Mesenchymal stem cell (in vitro differentiated cells and primary cell): ENCODE results near the gene SURF6.

Experiments
- DNase-seq: peaks from one replicate; pipeline ENCODE4 v3.0.0-alpha.2; 2013
- H2AFZ ChIP-seq: one replicate; pipeline ENCODE4 v1.6.1; 2013; ENCODE audit warnings: low read depth, mild to moderate bottlenecking, control low read depth, inconsistent platforms, low read length, moderate library complexity
- H2AK5ac ChIP-seq: 2 replicates; pipeline ENCODE4 v1.6.1; 2013; ENCODE audit warnings: low read length, moderate library complexity, mild to moderate bottlenecking, inconsistent platforms; ENCODE audit not compliant: severe bottlenecking
- H2BK120ac ChIP-seq: one replicate; pipeline ENCODE4 v1.6.1; 2013; ENCODE audit warnings: low read depth, mild to moderate bottlenecking, inconsistent platforms, low read length, moderate library complexity
- H2BK12ac ChIP-seq, 2 experiments: one replicate each; pipeline ENCODE4 v1.6.1; 2013; ENCODE audit warnings: inconsistent platforms in 2 of 2, low read length in 2 of 2, mild to moderate bottlenecking in 2 of 2, moderate library complexity in 2 of 2, control low read depth in 1 of 2
- H2BK15ac ChIP-seq: one replicate; pipeline ENCODE4 v1.6.1; 2013; ENCODE audit warnings: mild to moderate bottlenecking, low read depth, inconsistent platforms; ENCODE audit not compliant: poor library complexity, severe bottlenecking
- H2BK5ac ChIP-seq: 2 replicates; pipeline ENCODE4 v1.6.1; 2013; ENCODE audit warnings: low read depth, mild to moderate bottlenecking, low read length, control low read depth, inconsistent platforms; ENCODE audit not compliant: poor library complexity, severe bottlenecking
- H3K14ac ChIP-seq, 2 experiments: one replicate each; pipeline ENCODE4 v1.6.1; 2013; ENCODE audit warnings: inconsistent platforms in 2 of 2, low read length in 2 of 2, control low read depth in 1 of 2, mild to moderate bottlenecking in 1 of 2, moderate library complexity in 1 of 2
- H3K18ac ChIP-seq, 2 experiments: one replicate each; pipeline ENCODE4 v1.6.1; 2013; ENCODE audit warnings: inconsistent platforms in 2 of 2, low read length in 2 of 2, control low read depth in 1 of 2, low read depth in 1 of 2, mild to moderate bottlenecking in 1 of 2
- H3K23ac ChIP-seq, 2 experiments: one replicate each; pipeline ENCODE4 v1.6.1; 2013; ENCODE audit warnings: inconsistent platforms in 2 of 2, low read length in 2 of 2, mild to moderate bottlenecking in 2 of 2, moderate library complexity in 2 of 2, control low read depth in 1 of 2
- H3K27ac ChIP-seq: 2 replicates; pipeline ENCODE4 v1.5.1; 2013; ENCODE audit warnings: mild to moderate bottlenecking, moderate library complexity, low read length, control low read depth, inconsistent platforms; ENCODE audit not compliant: poor library complexity, severe bottlenecking
- H3K27me3 ChIP-seq, 2 experiments: 2 replicates each; pipeline versions ENCODE4 v1.6.1 to v1.7.0; 2013; ENCODE audit warnings: low read length in 2 of 2, mild to moderate bottlenecking in 2 of 2, moderate library complexity in 2 of 2, control low read depth in 1 of 2, inconsistent platforms in 1 of 2; ENCODE audit not compliant: control insufficient read depth in 1 of 2, insufficient read depth in 1 of 2
- H3K36me3 ChIP-seq, 2 experiments: 2 replicates each; pipeline versions ENCODE4 v1.6.1 to v1.7.0; 2013; ENCODE audit warnings: low read length in 2 of 2, control low read depth in 1 of 2, inconsistent platforms in 1 of 2, low read depth in 1 of 2, mild to moderate bottlenecking in 1 of 2; ENCODE audit not compliant: insufficient read depth in 2 of 2, control insufficient read depth in 1 of 2
- H3K4ac ChIP-seq, 2 experiments: one replicate each; pipeline ENCODE4 v1.6.1; 2013; ENCODE audit warnings: inconsistent platforms in 2 of 2, low read length in 2 of 2, mild to moderate bottlenecking in 2 of 2, moderate library complexity in 2 of 2, control low read depth in 1 of 2, low read depth in 1 of 2
- H3K4me1 ChIP-seq: 2 replicates; pipeline ENCODE4 v1.6.1; 2013; ENCODE audit warnings: low read depth, low read length, control low read depth; ENCODE audit not compliant: control insufficient read depth, insufficient read depth
- H3K4me2 ChIP-seq: 2 replicates; pipeline ENCODE4 v1.6.1; 2013; ENCODE audit warnings: low read length, mild to moderate bottlenecking, inconsistent platforms; ENCODE audit not compliant: poor library complexity, severe bottlenecking
- H3K4me3 ChIP-seq, 2 experiments: 2 replicates each; pipeline versions ENCODE4 v1.5.1 to v1.7.0; 2013; ENCODE audit warnings: low read length in 2 of 2, mild to moderate bottlenecking in 2 of 2, control low read depth in 1 of 2, low read depth in 1 of 2; ENCODE audit not compliant: insufficient read depth in 1 of 2
- H3K79me1 ChIP-seq: replicated peaks from 2 replicates; pipeline ENCODE4 v1.6.1; 2013; ENCODE audit warnings: mild to moderate bottlenecking, control low read depth, low read length, inconsistent platforms; ENCODE audit not compliant: poor library complexity, severe bottlenecking
- H3K9ac ChIP-seq: 2 replicates; pipeline ENCODE4 v1.7.0; 2013; ENCODE audit warnings: mild to moderate bottlenecking, low read length, moderate library complexity
- H3K9me3 ChIP-seq: 2 replicates; pipeline ENCODE4 v1.7.0; 2013; ENCODE audit warnings: mild to moderate bottlenecking, low read length; ENCODE audit not compliant: control insufficient read depth
- H4K8ac ChIP-seq: one replicate; pipeline ENCODE4 v1.6.1; 2013; ENCODE audit warnings: inconsistent platforms, mild to moderate bottlenecking, low read length, moderate library complexity
- H4K91ac ChIP-seq: one replicate; pipeline ENCODE4 v1.6.1; 2013; ENCODE audit warnings: mild to moderate bottlenecking, low read length, inconsistent platforms
- WGBS: methylation state at CpG from one replicate; pipeline ENCODE4 v1.1.7; 2013; ENCODE audit warnings: mixed read lengths; 5-methylcytosine and 5-hydroxymethylcytosine counted together

SURF6 gene

DNA sequence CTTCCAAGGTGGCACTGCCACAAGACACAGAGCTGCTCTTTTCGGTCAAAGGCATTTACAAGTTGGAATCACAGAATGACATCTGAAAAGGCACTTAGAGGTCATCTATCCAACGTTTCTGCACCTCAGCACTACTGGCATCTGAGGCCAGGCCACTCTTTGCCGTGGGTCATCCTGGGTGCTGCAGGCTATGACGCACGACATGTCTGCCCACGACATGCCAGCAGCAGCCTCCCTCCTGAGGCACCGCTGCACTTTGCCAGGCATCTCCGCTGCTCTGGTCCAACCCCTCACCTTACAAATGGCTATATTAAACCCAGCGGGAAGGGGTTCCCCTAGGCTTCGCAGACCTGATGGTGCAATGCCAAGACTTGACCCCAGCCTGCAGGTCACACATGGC is 31.8 kb upstream of the SURF6 start:
- Histone ChIP-seq H4K91ac (no peak overlapping the region), H3K79me1 (peaks cover 8% of the 10 kb centered on the region), H3K4me1 (peaks cover 57% of the 10 kb centered on the region), H3K14ac (no peak overlapping the region), H3K9ac (peak overlapping the region; percentile 36), H3K4ac (no peak overlapping the region), H2BK120ac (no peak overlapping the region), H2AK5ac (no peak overlapping the region), H3K27me3 (no peaks in the 10 kb centered on the region), H4K8ac (no peak overlapping the region), H3K36me3 (peaks cover 77 to 90% of the 10 kb centered on the region in 2 experiments), H2BK5ac (no peak overlapping the region), H3K4me2 (no peak overlapping the region), H3K9me3 (no peaks in the 10 kb centered on the region), H3K27ac (no peak overlapping the region), H3K18ac (no peak overlapping the region), H2BK12ac (no peak overlapping the region), H3K4me3 (no peak overlapping the region), H2AFZ (no peak overlapping the region), H2BK15ac (no peak overlapping the region), H3K23ac (no peak overlapping the region)
- no peak for DNase-seq
- 96% methylated on average over 10 of the region's 10 CpGs for whole genome bisulfite sequencing

DNA sequence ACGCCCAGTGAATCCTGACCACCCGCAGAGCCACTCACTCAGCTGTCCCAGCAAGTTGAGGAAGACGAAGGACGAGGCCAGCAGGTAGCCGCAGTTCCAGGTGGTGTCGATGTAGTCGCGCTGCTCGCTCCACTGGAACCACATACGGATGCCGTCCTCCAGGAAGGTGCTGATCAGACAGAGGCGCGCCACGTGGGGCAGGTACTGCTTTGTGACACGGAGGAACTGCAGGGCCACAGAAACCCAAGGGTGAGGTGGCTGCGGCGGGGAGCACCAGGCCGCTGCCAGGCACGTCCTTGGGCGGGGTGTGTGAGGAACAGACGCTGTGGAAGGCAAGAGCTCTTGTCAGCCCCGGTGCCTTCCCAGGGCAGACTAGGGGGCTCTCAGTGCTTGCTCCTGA is 31.2 kb upstream of the SURF6 start:
- H3K4me2 ChIP-seq, result no peak overlapping the region
- no peaks in the 10 kb centered on the region for H3K27me3 ChIP-seq
- H2BK15ac ChIP-seq, result no peak overlapping the region
- H2AK5ac ChIP-seq, result no peak overlapping the region
- DNase-seq, result no peak
- H3K18ac ChIP-seq, result no peak overlapping the region
- H3K27ac ChIP-seq, result no peak overlapping the region
- WGBS, result 97% methylated on average over 22 of the region's 22 CpGs
- no peak overlapping the region for H3K4ac ChIP-seq
- no peak overlapping the region for H2AFZ ChIP-seq
- H3K36me3 ChIP-seq, result peaks cover 78 to 90% of the 10 kb centered on the region in 2 experiments
- H2BK12ac ChIP-seq, result no peak overlapping the region
- H3K9ac ChIP-seq, result no peak overlapping the region
- peaks cover 59% of the 10 kb centered on the region for H3K4me1 ChIP-seq
- H2BK5ac ChIP-seq, result no peak overlapping the region
- no peak overlapping the region for H2BK120ac ChIP-seq
- no peak overlapping the region for H4K8ac ChIP-seq
- H3K9me3 ChIP-seq, result no peaks in the 10 kb centered on the region
- H4K91ac ChIP-seq, result no peak overlapping the region
- H3K14ac ChIP-seq, result no peak overlapping the region
- H3K23ac ChIP-seq, result no peak overlapping the region
- no peak overlapping the region for H3K4me3 ChIP-seq
- H3K79me1 ChIP-seq, result peaks cover 12% of the 10 kb centered on the region

DNA sequence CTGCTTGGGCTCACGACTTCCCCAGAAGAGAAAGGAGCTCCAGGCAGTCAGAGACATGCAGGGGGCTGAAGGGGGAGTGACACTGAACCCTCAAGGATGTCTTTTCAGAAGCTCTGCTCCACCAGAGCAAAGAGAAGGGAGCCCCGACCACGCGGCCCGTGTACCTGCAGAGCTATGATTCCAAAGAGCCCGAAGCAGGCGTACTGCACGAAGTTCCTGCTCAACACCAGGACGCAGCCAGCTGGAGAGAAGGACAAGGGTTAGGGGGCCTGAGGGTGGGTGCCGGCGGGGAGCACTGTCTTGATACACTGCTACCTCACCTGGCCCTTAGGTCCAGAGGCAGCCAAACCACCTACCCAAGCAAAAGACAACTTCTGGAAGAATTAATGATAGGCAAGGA is 30.4 kb upstream of the SURF6 start:
- H2BK15ac ChIP-seq, result no peak overlapping the region
- WGBS, result 95% methylated on average over 10 of the region's 11 CpGs
- H3K18ac ChIP-seq, result no peak overlapping the region
- peaks cover 15% of the 10 kb centered on the region for H3K79me1 ChIP-seq
- H3K27ac ChIP-seq, result no peak overlapping the region
- no peak overlapping the region for H3K23ac ChIP-seq
- no peak overlapping the region for H3K4me2 ChIP-seq
- no peaks in the 10 kb centered on the region for H3K9me3 ChIP-seq
- no peak overlapping the region for H4K91ac ChIP-seq
- H2AK5ac ChIP-seq, result no peak overlapping the region
- DNase-seq, result no peak
- H2BK12ac ChIP-seq, result no peak overlapping the region
- H3K9ac ChIP-seq, result no peak overlapping the region
- H3K4me1 ChIP-seq, result peaks cover 51% of the 10 kb centered on the region
- H2AFZ ChIP-seq, result no peak overlapping the region
- H2BK120ac ChIP-seq, result no peak overlapping the region
- H3K4ac ChIP-seq, result no peak overlapping the region
- no peaks in the 10 kb centered on the region for H3K27me3 ChIP-seq
- H4K8ac ChIP-seq, result no peak overlapping the region
- no peak overlapping the region for H2BK5ac ChIP-seq
- H3K4me3 ChIP-seq, result no peak overlapping the region
- H3K36me3 ChIP-seq, result peaks cover 79 to 90% of the 10 kb centered on the region in 2 experiments
- no peak overlapping the region for H3K14ac ChIP-seq

DNA sequence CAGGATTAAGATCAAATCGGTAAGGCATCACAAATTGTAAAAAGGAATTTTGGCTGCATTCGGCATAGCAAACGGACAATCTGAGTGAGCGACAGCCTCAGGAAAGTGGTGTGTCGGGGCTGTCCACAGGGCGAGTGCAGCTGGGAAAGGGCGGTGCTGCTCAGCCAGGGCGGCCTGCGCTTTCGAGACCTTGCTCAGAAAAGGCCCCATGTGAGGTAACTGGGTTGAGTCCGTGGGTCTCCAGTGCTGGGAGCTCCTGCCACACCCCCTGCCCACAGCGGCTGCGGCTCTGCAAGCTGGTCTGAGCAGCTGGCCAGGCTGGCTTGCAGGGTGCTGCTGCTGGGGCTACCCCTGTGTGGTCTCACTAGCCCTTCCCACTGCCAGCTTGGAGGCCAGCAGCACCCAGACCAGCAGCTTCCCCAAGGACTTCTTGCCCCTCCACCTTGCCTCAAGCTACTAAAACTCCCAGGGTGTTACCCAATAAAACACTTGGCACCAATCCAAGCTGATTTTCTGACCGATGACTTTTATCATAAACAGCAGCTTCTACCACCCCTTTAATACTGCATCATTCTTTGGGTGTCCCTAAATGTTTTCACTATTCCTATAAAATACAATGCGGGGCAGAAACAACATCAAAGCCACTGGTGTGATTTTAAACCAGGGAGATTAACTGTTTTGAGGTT is 26.5 kb upstream of the SURF6 start:
- 95% methylated on average over 15 of the region's 15 CpGs for WGBS
- Histone ChIP-seq H3K27me3 (no peaks in the 10 kb centered on the region), H3K27ac (no peak overlapping the region), H3K18ac (no peak overlapping the region), H3K9ac (no peak overlapping the region), H3K23ac (no peak overlapping the region), H2AK5ac (no peak overlapping the region), H3K36me3 (peaks cover 83 to 87% of the 10 kb centered on the region in 2 experiments), H4K91ac (no peak overlapping the region), H2BK15ac (no peak overlapping the region), H3K4me2 (no peak overlapping the region), H2BK12ac (no peak overlapping the region), H3K14ac (no peak overlapping the region), H3K4me1 (peaks cover 30% of the 10 kb centered on the region), H3K4me3 (no peak overlapping the region), H3K9me3 (no peaks in the 10 kb centered on the region), H2BK5ac (no peak overlapping the region), H3K4ac (no peak overlapping the region), H4K8ac (no peak overlapping the region), H2BK120ac (no peak overlapping the region), H3K79me1 (peaks cover 40% of the 10 kb centered on the region), H2AFZ (no peak overlapping the region)
- no peak for DNase-seq
